HL-60 (cell line): ENCODE results near the gene FMO3.

Source experiments
- GABPA ChIP-seq: IDR thresholded peaks from 2 replicates; pipeline ENCODE4 v1.6.1; 2012; ENCODE audit warnings: low read depth
- TF ChIP-seq, protein P1 (sequence below): IDR thresholded peaks from one replicate; pipeline ENCODE4 v1.5.1; 2011; ENCODE audit warnings: low read length, control low read depth, inconsistent platforms; ENCODE audit not compliant: insufficient read depth

DNA sequence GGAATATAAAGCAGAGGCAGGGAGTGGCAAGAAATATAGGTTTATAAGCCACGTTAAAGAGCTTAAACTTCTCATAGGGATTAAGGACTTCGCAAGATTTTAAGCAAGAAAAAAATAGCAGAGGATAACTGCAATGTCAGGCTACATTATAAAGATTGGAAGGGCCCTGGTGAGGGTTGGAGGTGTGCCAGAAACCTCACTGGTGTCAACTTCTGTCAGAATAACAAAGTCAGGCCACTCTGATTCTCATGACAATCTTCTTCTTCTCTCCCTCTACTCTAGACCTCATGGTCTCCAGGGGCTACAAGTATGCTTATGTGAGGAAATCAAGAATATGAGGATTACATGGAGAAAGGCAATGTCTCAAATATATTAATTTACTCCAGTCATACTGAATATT lies 61.8 kb downstream of the FMO3 start:
- TF ChIP-seq, protein P1, sequence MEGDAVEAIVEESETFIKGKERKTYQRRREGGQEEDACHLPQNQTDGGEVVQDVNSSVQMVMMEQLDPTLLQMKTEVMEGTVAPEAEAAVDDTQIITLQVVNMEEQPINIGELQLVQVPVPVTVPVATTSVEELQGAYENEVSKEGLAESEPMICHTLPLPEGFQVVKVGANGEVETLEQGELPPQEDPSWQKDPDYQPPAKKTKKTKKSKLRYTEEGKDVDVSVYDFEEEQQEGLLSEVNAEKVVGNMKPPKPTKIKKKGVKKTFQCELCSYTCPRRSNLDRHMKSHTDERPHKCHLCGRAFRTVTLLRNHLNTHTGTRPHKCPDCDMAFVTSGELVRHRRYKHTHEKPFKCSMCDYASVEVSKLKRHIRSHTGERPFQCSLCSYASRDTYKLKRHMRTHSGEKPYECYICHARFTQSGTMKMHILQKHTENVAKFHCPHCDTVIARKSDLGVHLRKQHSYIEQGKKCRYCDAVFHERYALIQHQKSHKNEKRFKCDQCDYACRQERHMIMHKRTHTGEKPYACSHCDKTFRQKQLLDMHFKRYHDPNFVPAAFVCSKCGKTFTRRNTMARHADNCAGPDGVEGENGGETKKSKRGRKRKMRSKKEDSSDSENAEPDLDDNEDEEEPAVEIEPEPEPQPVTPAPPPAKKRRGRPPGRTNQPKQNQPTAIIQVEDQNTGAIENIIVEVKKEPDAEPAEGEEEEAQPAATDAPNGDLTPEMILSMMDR = no peak
- no peak for TF ChIP-seq GABPA
